HEK293 (cell line): Measurements from ENCODE around the gene CACNA2D4.

Experiments
- CTCF ChIA-PET: fragments of 350-600 bp; formaldehyde crosslinking; extraction: SDS; loops from one replicate; lab custom pipeline; 2021; ENCODE audit warnings: antibody characterized with exemption; lab: Yijun Ruan, JAX
- POLR2A ChIA-PET: fragments of 300-600 bp; formaldehyde crosslinking; extraction: SDS; loops from one replicate; lab custom pipeline; 2020; ENCODE audit warnings: antibody characterized with exemption, inconsistent platforms; lab: Yijun Ruan, JAX
- H3K27ac ChIP-seq: fragments of 200-500 bp; sonication (Bioruptor generic); 2 replicates; pipeline ENCODE4 v1.5.1; 2014; ENCODE audit warnings: low read depth, low read length, control low read depth, inconsistent platforms; ENCODE audit errors: extremely low read depth
- H3K36me3 ChIP-seq, 2 experiments: fragments of 200-500 bp in 1 of 2; sonication (Bioruptor generic) in 1 of 2; 1 replicate in 1 of 2; 2 replicates in 1 of 2; pipeline ENCODE4 v1.5.1; 2014 to 2017; ENCODE audit warnings: inconsistent platforms in 2 of 2, low read length in 2 of 2; ENCODE audit not compliant: control insufficient read depth in 2 of 2, insufficient read depth in 1 of 2
- H3K4me1 ChIP-seq: fragments of 200-500 bp; sonication (Bioruptor generic); 2 replicates; pipeline ENCODE4 v1.5.1; 2014; ENCODE audit warnings: mild to moderate bottlenecking, low read length, inconsistent platforms; ENCODE audit not compliant: control insufficient read depth, insufficient read depth
- H3K4me3 ChIP-seq: 2 replicates; pipeline ENCODE4 v1.5.1; 2011; ENCODE audit warnings: low read depth, mild to moderate bottlenecking, control low read depth, low read length, moderate library complexity
- H3K9me3 ChIP-seq: fragments of 200-500 bp; sonication (Bioruptor generic); 2 replicates; pipeline ENCODE4 v1.5.1; 2014; ENCODE audit warnings: low read depth, low read length, inconsistent platforms; ENCODE audit not compliant: control insufficient read depth, insufficient read depth
- BCL11A ChIP-seq: fragments of 450-650 bp; formaldehyde crosslinking; IDR thresholded peaks from 2 replicates; pipeline ENCODE4 v1.5.1; 2016; ENCODE audit warnings: low read depth, missing biosample characterization, missing genetic modification characterization
- FEZF1 ChIP-seq: fragments of 450-650 bp; formaldehyde crosslinking; IDR thresholded peaks from 2 replicates; pipeline ENCODE4 v1.5.1; 2016; ENCODE audit warnings: missing biosample characterization, missing genetic modification characterization
- IKZF3 ChIP-seq: fragments of 450-650 bp; IDR thresholded peaks from 2 replicates; pipeline ENCODE4 v1.5.0; 2018; ENCODE audit warnings: missing biosample characterization, mild to moderate bottlenecking, missing genetic modification characterization, moderate library complexity
- KLF16 ChIP-seq: fragments of 450-650 bp; formaldehyde crosslinking; IDR thresholded peaks from 2 replicates; pipeline ENCODE4 v1.5.1; 2017; ENCODE audit warnings: missing biosample characterization, missing genetic modification characterization
- SCRT1 ChIP-seq: fragments of 450-650 bp; formaldehyde crosslinking; IDR thresholded peaks from 2 replicates; pipeline ENCODE4 v1.5.1; 2016; ENCODE audit warnings: missing biosample characterization, missing genetic modification characterization, borderline replicate concordance
- SP7 ChIP-seq: fragments of 450-650 bp; formaldehyde crosslinking; IDR thresholded peaks from 2 replicates; pipeline ENCODE4 v1.5.1; 2016; ENCODE audit warnings: missing biosample characterization, missing genetic modification characterization
- TCF7L2 ChIP-seq: IDR thresholded peaks from 2 replicates; pipeline ENCODE4 v1.6.1; 2011; ENCODE audit warnings: low read depth, mild to moderate bottlenecking, inconsistent platforms, low read length, moderate library complexity, borderline replicate concordance
- ZBTB6 ChIP-seq: fragments of 450-650 bp; formaldehyde crosslinking; IDR thresholded peaks from 2 replicates; pipeline ENCODE4 v1.5.1; 2017; ENCODE audit warnings: missing biosample characterization, missing genetic modification characterization
- ZNF133 ChIP-seq: fragments of 450-650 bp; formaldehyde crosslinking; IDR thresholded peaks from 2 replicates; pipeline ENCODE4 v1.5.1; 2016; ENCODE audit warnings: missing biosample characterization, missing genetic modification characterization
- ZNF169 ChIP-seq: fragments of 450-650 bp; formaldehyde crosslinking; IDR thresholded peaks from 2 replicates; pipeline ENCODE4 v1.5.1; 2016; ENCODE audit warnings: missing biosample characterization, missing genetic modification characterization
- ZNF202 ChIP-seq: fragments of 450-650 bp; formaldehyde crosslinking; IDR thresholded peaks from 2 replicates; pipeline ENCODE4 v1.5.1; 2016; ENCODE audit warnings: missing biosample characterization, missing genetic modification characterization, borderline replicate concordance
- ZNF274 ChIP-seq, 2 experiments: fragments of 200-500 bp in 1 of 2; fragments of 450-650 bp in 1 of 2; sonication (Bioruptor generic) in 1 of 2; formaldehyde crosslinking in 1 of 2; IDR thresholded peaks; 2 replicates each; pipeline versions ENCODE4 v1.5.1 to v1.6.1; 2014 to 2016; ENCODE audit warnings: borderline replicate concordance in 1 of 2, inconsistent platforms in 1 of 2, low read length in 1 of 2, missing biosample characterization in 1 of 2, missing genetic modification characterization in 1 of 2
- ZNF404 ChIP-seq: fragments of 450-650 bp; formaldehyde crosslinking; IDR thresholded peaks from 2 replicates; pipeline ENCODE4 v1.5.1; 2017; ENCODE audit warnings: missing biosample characterization, missing genetic modification characterization
- ZNF571 ChIP-seq: fragments of 450-650 bp; formaldehyde crosslinking; IDR thresholded peaks from 2 replicates; pipeline ENCODE4 v1.5.0; 2017; ENCODE audit warnings: missing biosample characterization, missing genetic modification characterization
- ZNF621 ChIP-seq: fragments of 450-650 bp; formaldehyde crosslinking; IDR thresholded peaks from 2 replicates; pipeline ENCODE4 v1.5.1; 2017; ENCODE audit warnings: missing biosample characterization, missing genetic modification characterization
- ZNF626 ChIP-seq: fragments of 450-650 bp; sonication (Bioruptor Pico); formaldehyde crosslinking; IDR thresholded peaks from 2 replicates; pipeline ENCODE4 v1.5.1; 2018; ENCODE audit warnings: missing biosample characterization, missing genetic modification characterization, inconsistent platforms
- ZNF639 ChIP-seq: fragments of 450-650 bp; formaldehyde crosslinking; IDR thresholded peaks from 2 replicates; pipeline ENCODE4 v1.5.1; 2016; ENCODE audit warnings: missing biosample characterization, missing genetic modification characterization
- ZNF701 ChIP-seq: fragments of 450-650 bp; formaldehyde crosslinking; IDR thresholded peaks from 2 replicates; pipeline ENCODE4 v1.5.1; 2016; ENCODE audit warnings: missing biosample characterization, missing genetic modification characterization
- ZNF747 ChIP-seq: fragments of 450-650 bp; formaldehyde crosslinking; IDR thresholded peaks from 2 replicates; pipeline ENCODE4 v1.5.1; 2016; ENCODE audit warnings: missing biosample characterization, missing genetic modification characterization
- ZNF76 ChIP-seq: fragments of 450-650 bp; formaldehyde crosslinking; IDR thresholded peaks from 2 replicates; pipeline ENCODE4; 2016; ENCODE audit warnings: low read depth, missing biosample characterization, missing genetic modification characterization, borderline replicate concordance
- ZNF792 ChIP-seq: fragments of 450-650 bp; formaldehyde crosslinking; IDR thresholded peaks from 2 replicates; pipeline ENCODE4 v1.5.1; 2016; ENCODE audit warnings: missing biosample characterization, missing genetic modification characterization
- ZXDB ChIP-seq: fragments of 450-650 bp; formaldehyde crosslinking; IDR thresholded peaks from 2 replicates; pipeline ENCODE4 v1.5.1; 2016; ENCODE audit warnings: missing biosample characterization, missing genetic modification characterization
- TF ChIP-seq, protein P1 (sequence below): fragments of 450-650 bp; formaldehyde crosslinking; IDR thresholded peaks from 2 replicates; pipeline ENCODE4 v1.5.1; 2017; ENCODE audit warnings: missing biosample characterization, mild to moderate bottlenecking, missing genetic modification characterization, moderate library complexity
- TF ChIP-seq, protein P2 (sequence below): fragments of 450-650 bp; formaldehyde crosslinking; conservative IDR thresholded peaks from 2 replicates; pipeline ENCODE4 v1.5.1; 2016; ENCODE audit warnings: low read depth, missing biosample characterization, missing genetic modification characterization

Gene CACNA2D4

GRCh38 chr12:1878695-1879094 lies 39.8 kb downstream of the CACNA2D4 start:
- no peak overlapping the region for H3K4me3 ChIP-seq
- no peaks in the 10 kb centered on the region for H3K36me3 ChIP-seq
- ChIA-PET POLR2A (no interaction called here), CTCF (no interaction called here)
- no peak overlapping the region for H3K27ac ChIP-seq
- TF ChIP-seq ZNF626 (tag by site-specific recombination) (no peak), ZNF133 (tag by site-specific recombination) (no peak), SCRT1 (tag by site-specific recombination) (no peak), ZNF571 (tag by site-specific recombination) (no peak), ZNF639 (tag by site-specific recombination) (no peak), ZNF621 (tag by site-specific recombination) (no peak), ZXDB (tag by site-specific recombination) (no peak), IKZF3 (no peak)
- no peaks in the 10 kb centered on the region for H3K4me1 ChIP-seq
- no peaks in the 10 kb centered on the region for H3K9me3 ChIP-seq

GRCh38 chr12:1878214-1878613 lies 40.2 kb downstream of the CACNA2D4 start:
- ChIA-PET POLR2A (no interaction called here), CTCF (no interaction called here)
- Histone ChIP-seq H3K9me3 (no peaks in the 10 kb centered on the region), H3K36me3 (no peaks in the 10 kb centered on the region), H3K4me3 (no peak overlapping the region), H3K27ac (no peak overlapping the region), H3K4me1 (no peaks in the 10 kb centered on the region)
- no peak for TF ChIP-seq ZNF404 (tag by site-specific recombination)
- no peak for TF ChIP-seq ZNF169
- TF ChIP-seq SP7 (tag by site-specific recombination): no peak
- TF ChIP-seq, protein P1, sequence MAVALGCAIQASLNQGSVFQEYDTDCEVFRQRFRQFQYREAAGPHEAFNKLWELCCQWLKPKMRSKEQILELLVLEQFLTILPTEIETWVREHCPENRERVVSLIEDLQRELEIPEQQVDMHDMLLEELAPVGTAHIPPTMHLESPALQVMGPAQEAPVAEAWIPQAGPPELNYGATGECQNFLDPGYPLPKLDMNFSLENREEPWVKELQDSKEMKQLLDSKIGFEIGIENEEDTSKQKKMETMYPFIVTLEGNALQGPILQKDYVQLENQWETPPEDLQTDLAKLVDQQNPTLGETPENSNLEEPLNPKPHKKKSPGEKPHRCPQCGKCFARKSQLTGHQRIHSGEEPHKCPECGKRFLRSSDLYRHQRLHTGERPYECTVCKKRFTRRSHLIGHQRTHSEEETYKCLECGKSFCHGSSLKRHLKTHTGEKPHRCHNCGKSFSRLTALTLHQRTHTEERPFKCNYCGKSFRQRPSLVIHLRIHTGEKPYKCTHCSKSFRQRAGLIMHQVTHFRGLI (tag by site-specific recombination): no peak
- no peak for TF ChIP-seq ZBTB6 (tag by site-specific recombination)
- TF ChIP-seq ZNF76 (tag by site-specific recombination): no peak
- TF ChIP-seq ZNF792 (tag by site-specific recombination): no peak
- no peak for TF ChIP-seq ZNF621 (tag by site-specific recombination)
- TF ChIP-seq TCF7L2: no peak
- TF ChIP-seq ZNF747 (tag by site-specific recombination): no peak

DNA sequence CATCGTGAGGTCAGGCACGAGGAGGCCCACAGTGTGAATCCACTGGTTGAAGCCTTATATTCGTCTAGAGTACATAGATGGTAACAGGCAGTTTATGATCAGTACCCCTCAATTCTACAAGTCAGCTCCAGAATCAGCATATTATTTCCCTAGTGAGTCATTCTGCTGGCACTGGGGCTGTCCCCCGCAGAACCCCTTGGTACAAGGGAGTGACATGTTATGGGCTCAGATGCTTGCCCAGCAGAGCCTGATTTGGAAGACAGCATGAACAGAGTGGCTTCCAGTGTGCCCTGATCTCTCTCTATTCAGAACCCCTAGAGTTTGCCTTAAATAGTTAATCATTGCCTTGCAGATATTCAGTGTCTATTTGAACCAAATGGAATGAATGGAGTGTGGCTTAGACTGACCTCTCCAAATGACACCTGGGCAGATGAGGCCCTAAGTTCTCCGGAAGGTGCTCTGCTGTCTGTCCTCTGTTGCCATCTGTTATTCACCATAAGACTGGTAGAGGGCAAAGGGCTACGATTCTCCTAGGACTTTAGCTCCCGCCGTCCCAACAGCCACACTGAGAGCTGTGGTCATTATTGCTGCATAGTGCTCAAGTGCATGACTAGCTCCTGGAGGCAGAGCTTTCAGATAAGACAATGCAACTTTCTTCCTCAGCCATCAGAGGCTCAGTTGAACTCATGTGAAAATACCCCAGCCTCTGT lies 41.1 kb downstream of the CACNA2D4 start:
- CTCF ChIA-PET: interaction anchor here (0.6 kb wide), 1 partner anchor 439 kb away, joined by 3 read pairs; no protein-coding TSS in a partner anchor
- H3K4me3 ChIP-seq: no peak overlapping the region
- no peak overlapping the region for H3K27ac ChIP-seq
- H3K9me3 ChIP-seq: no peaks in the 10 kb centered on the region
- H3K4me1 ChIP-seq: no peaks in the 10 kb centered on the region
- no peaks in the 10 kb centered on the region for H3K36me3 ChIP-seq
- POLR2A ChIA-PET: interaction anchor here (0.6 kb wide), 1 partner anchor 30 kb away, joined by 3 read pairs; no protein-coding TSS in a partner anchor
- TF ChIP-seq ZNF274 (IDR thresholded peaks at IDR 0.05; ENCODE audit: low read length) (no peak), ZNF274 (tag by site-specific recombination; IDR thresholded peaks at IDR 0.05; ENCODE audit: borderline replicate concordance) (no peak), FEZF1 (no peak), BCL11A (tag by site-specific recombination) (no peak), ZNF202 (tag by site-specific recombination) (no peak), ZNF701 (no peak), ZNF626 (tag by site-specific recombination) (no peak), KLF16 (tag by site-specific recombination) (no peak)
- TF ChIP-seq, protein P2, sequence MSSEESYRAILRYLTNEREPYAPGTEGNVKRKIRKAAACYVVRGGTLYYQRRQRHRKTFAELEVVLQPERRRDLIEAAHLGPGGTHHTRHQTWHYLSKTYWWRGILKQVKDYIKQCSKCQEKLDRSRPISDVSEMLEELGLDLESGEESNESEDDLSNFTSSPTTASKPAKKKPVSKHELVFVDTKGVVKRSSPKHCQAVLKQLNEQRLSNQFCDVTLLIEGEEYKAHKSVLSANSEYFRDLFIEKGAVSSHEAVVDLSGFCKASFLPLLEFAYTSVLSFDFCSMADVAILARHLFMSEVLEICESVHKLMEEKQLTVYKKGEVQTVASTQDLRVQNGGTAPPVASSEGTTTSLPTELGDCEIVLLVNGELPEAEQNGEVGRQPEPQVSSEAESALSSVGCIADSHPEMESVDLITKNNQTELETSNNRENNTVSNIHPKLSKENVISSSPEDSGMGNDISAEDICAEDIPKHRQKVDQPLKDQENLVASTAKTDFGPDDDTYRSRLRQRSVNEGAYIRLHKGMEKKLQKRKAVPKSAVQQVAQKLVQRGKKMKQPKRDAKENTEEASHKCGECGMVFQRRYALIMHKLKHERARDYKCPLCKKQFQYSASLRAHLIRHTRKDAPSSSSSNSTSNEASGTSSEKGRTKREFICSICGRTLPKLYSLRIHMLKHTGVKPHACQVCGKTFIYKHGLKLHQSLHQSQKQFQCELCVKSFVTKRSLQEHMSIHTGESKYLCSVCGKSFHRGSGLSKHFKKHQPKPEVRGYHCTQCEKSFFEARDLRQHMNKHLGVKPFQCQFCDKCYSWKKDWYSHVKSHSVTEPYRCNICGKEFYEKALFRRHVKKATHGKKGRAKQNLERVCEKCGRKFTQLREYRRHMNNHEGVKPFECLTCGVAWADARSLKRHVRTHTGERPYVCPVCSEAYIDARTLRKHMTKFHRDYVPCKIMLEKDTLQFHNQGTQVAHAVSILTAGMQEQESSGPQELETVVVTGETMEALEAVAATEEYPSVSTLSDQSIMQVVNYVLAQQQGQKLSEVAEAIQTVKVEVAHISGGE: no peak
